Esophagus (tissue), 2 donors: Measurements from ENCODE around the gene FRMD3. TPM values are rescaled to one million over a fixed set of nuclear protein-coding genes. Genes with fewer than 3 reads are reported as not detected.

Source experiments
- H3K27ac ChIP-seq, 2 donors: one replicate each; pipeline ENCODE4 v1.5.1; 2013; ENCODE audit warnings: low read depth in 2 of 2, mild to moderate bottlenecking in 2 of 2, inconsistent platforms in 1 of 2, low read length in 1 of 2, moderate library complexity in 1 of 2
- H3K27me3 ChIP-seq, 2 donors: one replicate each; pipeline ENCODE4 v1.6.1; 2013; ENCODE audit warnings: low read length in 2 of 2, control low read depth in 1 of 2, mild to moderate bottlenecking in 1 of 2; ENCODE audit not compliant: insufficient read depth in 2 of 2, control insufficient read depth in 1 of 2
- H3K36me3 ChIP-seq, 2 donors: one replicate each; pipeline ENCODE4 v1.6.1; 2013; ENCODE audit warnings: low read length in 1 of 2; ENCODE audit not compliant: control insufficient read depth in 2 of 2, insufficient read depth in 2 of 2
- H3K4me1 ChIP-seq, 2 donors: one replicate each; pipeline ENCODE4 v1.6.1; 2013; ENCODE audit warnings: low read length in 1 of 2; ENCODE audit not compliant: control insufficient read depth in 2 of 2, insufficient read depth in 2 of 2
- H3K4me3 ChIP-seq, 2 donors: one replicate each; pipeline ENCODE4 v1.5.1; 2013; ENCODE audit warnings: low read length in 2 of 2, mild to moderate bottlenecking in 2 of 2, low read depth in 1 of 2, moderate library complexity in 1 of 2
- H3K9me3 ChIP-seq, 2 donors: one replicate each; pipeline ENCODE4 v1.6.1; 2013; ENCODE audit warnings: mild to moderate bottlenecking in 2 of 2, low read depth in 1 of 2, low read length in 1 of 2, moderate library complexity in 1 of 2; ENCODE audit not compliant: control insufficient read depth in 2 of 2, insufficient read depth in 1 of 2
- WGBS, 2 donors: extraction: QIAGEN DNeasy Blood & Tissue Kit; methylation state at CpG; one replicate each; pipeline ENCODE4 v1.1.7; 2013; 5-methylcytosine and 5-hydroxymethylcytosine counted together
- polyA plus RNA-seq, 2 donors: library from polyadenylated mRNA; stranded (reverse); fragments of 200-250 nt; gene quantifications; one replicate each; pipeline ENCODE4 v1.2.3, GENCODE V29; 2013
- donor health status: healthy with polysubstance abuse.
- donor health status: Bipolar disorder and iron deficiency.

Gene FRMD3
- polyA plus RNA-seq, 2 donors: 0.20 to 0.26 TPM

- H3K27me3 ChIP-seq: no peaks in the 10 kb centered on the region
- WGBS, 2 donors: 76 to 78% methylated on average over 4 of the region's 4 CpGs
- no peaks in the 10 kb centered on the region for H3K9me3 ChIP-seq
- H3K36me3 ChIP-seq: no peaks in the 10 kb centered on the region
- H3K4me1 ChIP-seq: no peaks in the 10 kb centered on the region
- no peak overlapping the region for H3K4me3 ChIP-seq
- no peak overlapping the region for H3K27ac ChIP-seq
Measured at GRCh38 chr9:83240671-83241070, 297.5 kb downstream of the FRMD3 start.

- H3K4me3 ChIP-seq: no peak overlapping the region
- H3K27me3 ChIP-seq: no peaks in the 10 kb centered on the region
- no peak overlapping the region for H3K27ac ChIP-seq
- H3K4me1 ChIP-seq: no peaks in the 10 kb centered on the region
- H3K9me3 ChIP-seq: no peaks in the 10 kb centered on the region
- no peaks in the 10 kb centered on the region for H3K36me3 ChIP-seq
Measured at GRCh38 chr9:83239747-83240146, 298.5 kb downstream of the FRMD3 start.

- Histone ChIP-seq H3K4me3 (no peak overlapping the region), H3K4me1 (no peaks in the 10 kb centered on the region), H3K27ac (no peak overlapping the region), H3K27me3 (no peaks in the 10 kb centered on the region), H3K36me3 (no peaks in the 10 kb centered on the region), H3K9me3 (no peaks in the 10 kb centered on the region)
- WGBS, 2 donors: 79 to 80% methylated on average over 6 of the region's 6 CpGs
Measured at GRCh38 chr9:83238871-83239640, 299.1 kb downstream of the FRMD3 start.

GRCh38 chr9:83236029-83236696, 302.0 kb downstream of the FRMD3 start:
- Histone ChIP-seq H3K27ac (no peak overlapping the region), H3K9me3 (no peaks in the 10 kb centered on the region), H3K4me1 (no peaks in the 10 kb centered on the region), H3K36me3 (no peaks in the 10 kb centered on the region), H3K27me3 (no peaks in the 10 kb centered on the region), H3K4me3 (no peak overlapping the region)
- WGBS, 2 donors: 89 to 90% methylated on average over 4 of the region's 4 CpGs

- WGBS, 2 donors: 69 to 82% methylated on average over 2 of the region's 2 CpGs
- Histone ChIP-seq H3K36me3 (no peaks in the 10 kb centered on the region), H3K27ac (no peak overlapping the region)
Measured at GRCh38 chr9:83235526-83235925, 302.7 kb downstream of the FRMD3 start.

GRCh38 chr9:83234541-83234940, 303.7 kb downstream of the FRMD3 start:
- no peaks in the 10 kb centered on the region for H3K9me3 ChIP-seq
- 73 to 77% methylated on average over 3 of the region's 3 CpGs for WGBS, 2 donors
- no peak overlapping the region for H3K27ac ChIP-seq
- H3K36me3 ChIP-seq: no peaks in the 10 kb centered on the region
- H3K27me3 ChIP-seq: no peaks in the 10 kb centered on the region
- no peak overlapping the region for H3K4me3 ChIP-seq
- no peaks in the 10 kb centered on the region for H3K4me1 ChIP-seq

More at GRCh38 chr9:83235526-83235925, 302.7 kb downstream of the FRMD3 start:
- Histone ChIP-seq H3K4me3 (no peak overlapping the region), H3K4me1 (no peaks in the 10 kb centered on the region), H3K27me3 (no peaks in the 10 kb centered on the region), H3K9me3 (no peaks in the 10 kb centered on the region)

- no peaks in the 10 kb centered on the region for H3K27me3 ChIP-seq
- H3K9me3 ChIP-seq: no peaks in the 10 kb centered on the region
Measured at GRCh38 chr9:83233647-83234046, 304.6 kb downstream of the FRMD3 start.

GRCh38 chr9:83231039-83231438, 307.2 kb downstream of the FRMD3 start:
- H3K27me3 ChIP-seq: no peaks in the 10 kb centered on the region
- 46 to 53% methylated on average over 1 of the region's 1 CpG for WGBS, 2 donors
- H3K4me3 ChIP-seq: no peak overlapping the region
- no peaks in the 10 kb centered on the region for H3K4me1 ChIP-seq
- no peak overlapping the region for H3K27ac ChIP-seq
- no peaks in the 10 kb centered on the region for H3K36me3 ChIP-seq
- H3K9me3 ChIP-seq: no peaks in the 10 kb centered on the region

More at GRCh38 chr9:83233647-83234046, 304.6 kb downstream of the FRMD3 start:
- Histone ChIP-seq H3K4me3 (no peak overlapping the region), H3K4me1 (no peaks in the 10 kb centered on the region), H3K27ac (no peak overlapping the region), H3K36me3 (no peaks in the 10 kb centered on the region)
- 71 to 83% methylated on average over 2 of the region's 2 CpGs for WGBS, 2 donors

- Histone ChIP-seq H3K27me3 (no peaks in the 10 kb centered on the region), H3K27ac (no peak overlapping the region), H3K4me1 (no peaks in the 10 kb centered on the region), H3K9me3 (no peaks in the 10 kb centered on the region), H3K4me3 (no peak overlapping the region), H3K36me3 (no peaks in the 10 kb centered on the region)
- WGBS, 2 donors: 37 to 51% methylated on average over 3 of the region's 3 CpGs
Measured at GRCh38 chr9:83220730-83221129, 317.5 kb downstream of the FRMD3 start.
